ENCODE measurements around the gene ABCC9. TPM values are rescaled to one million over a fixed set of nuclear protein-coding genes. Genes with fewer than 3 reads are reported as not detected.
A peak's percentile ranks its signal among the peaks of the same experiment; 100 is the strongest.

ABCC9 gene
- total RNA-seq, 1 donor from 2014 or later, result 32.6 TPM

DNA sequence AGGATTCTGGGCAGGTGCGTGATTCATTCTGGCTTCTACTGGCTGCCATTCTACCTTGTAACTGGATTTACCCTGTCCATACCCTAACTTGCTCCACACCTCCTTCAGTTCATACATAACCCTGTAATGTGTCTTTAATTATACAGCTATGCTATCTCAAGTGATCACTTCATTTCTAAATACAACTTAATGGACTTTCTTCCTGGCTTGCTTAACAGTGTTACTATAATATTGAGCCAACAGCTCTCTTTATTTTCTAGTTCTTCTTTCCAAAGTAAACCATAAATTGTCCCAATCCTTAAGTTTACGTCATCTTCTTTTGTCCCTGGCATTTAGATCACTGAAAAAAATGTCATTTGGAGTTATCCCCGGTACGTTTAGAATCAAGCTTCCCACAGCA is 90.8 kb downstream of the ABCC9 start:
- no peak overlapping the region for H3K27ac ChIP-seq
- no peak overlapping the region for H3K4me3 ChIP-seq
- H3K36me3 ChIP-seq, result no peaks in the 10 kb centered on the region
- TF ChIP-seq, protein P1, sequence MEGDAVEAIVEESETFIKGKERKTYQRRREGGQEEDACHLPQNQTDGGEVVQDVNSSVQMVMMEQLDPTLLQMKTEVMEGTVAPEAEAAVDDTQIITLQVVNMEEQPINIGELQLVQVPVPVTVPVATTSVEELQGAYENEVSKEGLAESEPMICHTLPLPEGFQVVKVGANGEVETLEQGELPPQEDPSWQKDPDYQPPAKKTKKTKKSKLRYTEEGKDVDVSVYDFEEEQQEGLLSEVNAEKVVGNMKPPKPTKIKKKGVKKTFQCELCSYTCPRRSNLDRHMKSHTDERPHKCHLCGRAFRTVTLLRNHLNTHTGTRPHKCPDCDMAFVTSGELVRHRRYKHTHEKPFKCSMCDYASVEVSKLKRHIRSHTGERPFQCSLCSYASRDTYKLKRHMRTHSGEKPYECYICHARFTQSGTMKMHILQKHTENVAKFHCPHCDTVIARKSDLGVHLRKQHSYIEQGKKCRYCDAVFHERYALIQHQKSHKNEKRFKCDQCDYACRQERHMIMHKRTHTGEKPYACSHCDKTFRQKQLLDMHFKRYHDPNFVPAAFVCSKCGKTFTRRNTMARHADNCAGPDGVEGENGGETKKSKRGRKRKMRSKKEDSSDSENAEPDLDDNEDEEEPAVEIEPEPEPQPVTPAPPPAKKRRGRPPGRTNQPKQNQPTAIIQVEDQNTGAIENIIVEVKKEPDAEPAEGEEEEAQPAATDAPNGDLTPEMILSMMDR (IDR thresholded peaks at IDR 0.05), result no peak
- DNase-seq (no peak), ATAC-seq (peak; percentile 27)
- no peaks in the 10 kb centered on the region for H3K9me3 ChIP-seq
- no peaks in the 10 kb centered on the region for H3K27me3 ChIP-seq
- intact Hi-C loops (cut with DNase I), result no loop called here
- no peaks in the 10 kb centered on the region for H3K4me1 ChIP-seq

DNA sequence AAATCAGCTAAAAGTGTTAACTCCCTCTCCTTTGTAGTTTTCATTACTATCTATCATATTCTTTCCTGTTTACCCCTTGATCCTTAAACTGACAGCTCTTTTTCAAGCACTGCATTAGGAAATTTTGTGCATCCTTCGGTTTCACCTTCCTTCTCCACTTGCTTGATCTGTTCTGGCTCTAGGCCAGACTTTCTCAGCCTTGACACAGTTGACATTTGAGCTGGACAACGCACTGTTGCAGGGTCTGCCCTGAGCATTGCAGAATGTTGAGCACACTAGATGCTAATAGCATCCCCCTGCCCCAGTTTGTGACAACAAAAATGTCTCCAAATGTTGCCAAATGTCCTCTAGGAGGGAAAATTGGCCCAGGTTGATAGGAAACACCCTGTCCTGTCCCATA is 91.3 kb downstream of the ABCC9 start:
- intact Hi-C loops (cut with DNase I), result no loop called here
- Histone ChIP-seq H3K27ac (no peak overlapping the region), H3K4me1 (no peaks in the 10 kb centered on the region), H3K4me3 (no peak overlapping the region), H3K36me3 (no peaks in the 10 kb centered on the region), H3K9me3 (no peaks in the 10 kb centered on the region), H3K27me3 (no peaks in the 10 kb centered on the region)
- ATAC-seq, result no peak
- no peak for DNase-seq
- TF ChIP-seq, protein P1 (IDR thresholded peaks at IDR 0.05), result no peak

DNA sequence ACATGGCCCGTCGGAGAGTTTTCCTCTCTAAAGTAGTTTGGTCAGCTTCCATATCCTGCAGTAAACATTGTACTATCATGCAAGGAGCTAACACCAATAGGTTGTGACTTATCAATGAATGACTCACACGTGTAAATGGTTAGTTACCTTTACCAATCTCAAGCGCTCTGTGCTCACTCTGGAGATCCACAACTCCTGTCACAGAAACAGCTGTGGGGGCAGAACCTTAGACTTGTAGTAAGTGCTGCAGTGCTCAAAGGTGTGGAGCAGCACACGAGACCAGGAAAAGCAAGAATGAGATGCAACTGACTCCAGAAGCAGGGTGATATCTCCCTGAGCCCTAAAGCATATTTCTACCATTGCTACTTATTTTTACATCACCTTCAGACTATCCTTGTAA is 93.0 kb downstream of the ABCC9 start:
- intact Hi-C loops (cut with DNase I), result no loop called here
- Histone ChIP-seq H3K4me1 (no peaks in the 10 kb centered on the region), H3K36me3 (no peaks in the 10 kb centered on the region), H3K9me3 (no peaks in the 10 kb centered on the region), H3K4me3 (no peak overlapping the region), H3K27ac (no peak overlapping the region), H3K27me3 (no peaks in the 10 kb centered on the region)
- ATAC-seq (no peak), DNase-seq (no peak)
- TF ChIP-seq, protein P1 (IDR thresholded peaks at IDR 0.05), result no peak

DNA sequence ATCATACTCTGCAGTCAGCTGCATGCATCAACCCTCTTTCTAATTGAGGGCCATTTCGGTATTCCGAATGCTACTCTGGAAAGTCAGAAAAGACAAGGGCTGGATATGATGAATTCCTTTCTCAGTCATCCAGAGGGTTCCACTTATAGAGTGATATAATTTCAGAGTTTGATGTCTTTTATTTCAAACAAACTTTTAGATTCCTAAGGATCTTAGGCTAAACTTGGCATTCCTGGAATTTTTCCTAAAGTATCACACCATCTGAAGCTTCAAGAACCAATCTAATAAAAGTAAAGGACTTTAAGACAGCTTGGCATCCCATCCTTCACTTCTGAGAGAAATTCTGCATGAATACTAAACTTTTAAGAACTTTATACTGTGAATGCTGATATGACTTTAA is 97.4 kb downstream of the ABCC9 start:
- no peaks in the 10 kb centered on the region for H3K36me3 ChIP-seq
- H3K27me3 ChIP-seq, result no peaks in the 10 kb centered on the region
- intact Hi-C loops (cut with DNase I), result no loop called here
- no peaks in the 10 kb centered on the region for H3K9me3 ChIP-seq
- DNase-seq, result no peak
- no peak overlapping the region for H3K4me3 ChIP-seq
- TF ChIP-seq, protein P1 (IDR thresholded peaks at IDR 0.05), result no peak
- ATAC-seq, result no peak
- H3K27ac ChIP-seq, result no peak overlapping the region
- no peaks in the 10 kb centered on the region for H3K4me1 ChIP-seq

DNA sequence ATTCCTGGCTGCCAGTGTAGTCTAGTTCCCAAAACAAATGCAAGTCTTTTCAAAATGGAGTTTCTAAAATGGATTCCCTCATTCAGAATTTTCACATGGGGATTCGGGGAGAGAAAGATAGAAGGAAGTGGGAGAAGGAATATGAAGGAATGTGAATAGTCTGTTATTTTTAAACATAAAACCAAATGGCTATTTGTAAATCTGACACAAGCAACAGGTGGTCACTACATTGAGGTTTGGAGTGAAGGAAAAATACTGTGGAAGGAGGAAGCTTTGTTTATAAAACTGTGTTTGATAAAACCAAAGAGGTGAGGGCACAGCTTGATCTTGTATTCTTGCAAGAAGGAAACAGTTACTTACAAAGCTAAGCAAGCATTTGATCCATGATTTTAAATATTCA is 101.5 kb downstream of the ABCC9 start:
- intact Hi-C loops (cut with DNase I), result no loop called here
- Histone ChIP-seq H3K27ac (no peak overlapping the region), H3K27me3 (no peaks in the 10 kb centered on the region), H3K36me3 (no peaks in the 10 kb centered on the region), H3K4me3 (no peak overlapping the region), H3K9me3 (no peaks in the 10 kb centered on the region), H3K4me1 (no peaks in the 10 kb centered on the region)
- TF ChIP-seq, protein P1 (IDR thresholded peaks at IDR 0.05), result no peak
- DNase-seq (no peak), ATAC-seq (no peak)

DNA sequence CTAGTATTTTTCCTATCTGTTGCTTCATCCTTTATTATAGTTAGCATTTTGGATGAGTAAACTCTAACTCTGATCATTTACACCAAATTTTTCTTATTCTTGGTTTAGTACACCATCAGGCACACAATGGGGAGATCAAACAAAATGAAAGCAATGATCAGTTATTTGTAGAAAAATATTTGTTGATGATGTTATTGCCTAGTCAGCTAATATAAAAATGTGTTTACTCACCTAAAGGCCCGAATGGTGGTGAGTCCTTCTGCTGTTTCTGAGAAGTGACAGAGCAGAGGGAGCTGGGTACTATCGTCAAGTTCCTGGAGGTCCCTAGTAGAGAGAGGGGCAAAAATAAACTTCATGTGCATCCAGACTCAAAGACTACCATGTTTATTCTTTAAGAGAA is 103.4 kb downstream of the ABCC9 start:
- Histone ChIP-seq H3K4me3 (no peak overlapping the region), H3K27ac (no peak overlapping the region), H3K9me3 (no peaks in the 10 kb centered on the region), H3K27me3 (no peaks in the 10 kb centered on the region), H3K36me3 (no peaks in the 10 kb centered on the region), H3K4me1 (no peaks in the 10 kb centered on the region)
- no peak for DNase-seq
- TF ChIP-seq, protein P1 (IDR thresholded peaks at IDR 0.05), result no peak
- intact Hi-C loops (cut with DNase I), result no loop called here
- no peak for ATAC-seq

Measured in upper lobe of right lung (tissue), 1 donor.